ENCODE data around the gene ANKRD9.
A peak's percentile ranks its signal among the peaks of the same experiment; 100 is the strongest.

ANKRD9 gene

GRCh38 chr14:102508774-102509745 is 516 bp downstream of the ANKRD9 start:
- TF ChIP-seq, protein P1, sequence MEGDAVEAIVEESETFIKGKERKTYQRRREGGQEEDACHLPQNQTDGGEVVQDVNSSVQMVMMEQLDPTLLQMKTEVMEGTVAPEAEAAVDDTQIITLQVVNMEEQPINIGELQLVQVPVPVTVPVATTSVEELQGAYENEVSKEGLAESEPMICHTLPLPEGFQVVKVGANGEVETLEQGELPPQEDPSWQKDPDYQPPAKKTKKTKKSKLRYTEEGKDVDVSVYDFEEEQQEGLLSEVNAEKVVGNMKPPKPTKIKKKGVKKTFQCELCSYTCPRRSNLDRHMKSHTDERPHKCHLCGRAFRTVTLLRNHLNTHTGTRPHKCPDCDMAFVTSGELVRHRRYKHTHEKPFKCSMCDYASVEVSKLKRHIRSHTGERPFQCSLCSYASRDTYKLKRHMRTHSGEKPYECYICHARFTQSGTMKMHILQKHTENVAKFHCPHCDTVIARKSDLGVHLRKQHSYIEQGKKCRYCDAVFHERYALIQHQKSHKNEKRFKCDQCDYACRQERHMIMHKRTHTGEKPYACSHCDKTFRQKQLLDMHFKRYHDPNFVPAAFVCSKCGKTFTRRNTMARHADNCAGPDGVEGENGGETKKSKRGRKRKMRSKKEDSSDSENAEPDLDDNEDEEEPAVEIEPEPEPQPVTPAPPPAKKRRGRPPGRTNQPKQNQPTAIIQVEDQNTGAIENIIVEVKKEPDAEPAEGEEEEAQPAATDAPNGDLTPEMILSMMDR (IDR thresholded peaks at IDR 0.05; ENCODE audit: control insufficient read depth, insufficient read depth, low read depth, low read length, missing control alignments), result no peak
- no peak for DNase-seq (ENCODE audit: low read depth)
- peak overlapping the region; percentile 68 for H3K4me3 ChIP-seq (ENCODE audit: control insufficient read depth, low read depth, low read length)

- DNase-seq (ENCODE audit: low read depth), result no peak
- TF ChIP-seq, protein P1 (IDR thresholded peaks at IDR 0.05; ENCODE audit: control insufficient read depth, insufficient read depth, low read depth, low read length, missing control alignments), result no peak
- H3K4me3 ChIP-seq (ENCODE audit: control insufficient read depth, low read depth, low read length), result peak overlapping the region; percentile 68
Observed at GRCh38 chr14:102508410-102508773, 1.2 kb downstream of the ANKRD9 start.

DNA sequence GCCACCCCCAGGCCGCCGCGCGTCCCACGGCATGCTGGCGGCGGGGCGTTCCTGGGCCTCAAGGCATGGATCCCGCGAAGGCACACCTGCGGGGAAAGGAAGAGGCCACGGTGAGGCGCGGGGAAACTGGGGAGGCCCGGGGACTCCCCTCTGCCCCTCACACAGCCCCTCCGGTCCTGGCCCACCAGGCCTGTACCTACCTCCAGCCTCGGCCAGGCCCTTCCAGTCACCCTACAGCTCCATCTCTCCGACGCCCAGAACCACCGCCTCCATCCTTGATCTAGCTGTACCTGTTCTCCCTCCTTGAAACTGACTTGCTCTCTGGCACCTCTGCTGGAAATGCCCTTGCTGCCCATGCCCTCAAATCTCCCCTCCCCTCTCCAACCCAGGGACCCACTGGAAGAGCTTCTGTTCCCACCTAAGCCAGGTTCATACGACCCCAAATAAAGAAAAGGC is 1.7 kb downstream of the ANKRD9 start:
- no peak overlapping the region for H3K4me3 ChIP-seq (ENCODE audit: control insufficient read depth, low read depth, low read length)
- TF ChIP-seq, protein P1 (IDR thresholded peaks at IDR 0.05; ENCODE audit: control insufficient read depth, insufficient read depth, low read depth, low read length, missing control alignments), result no peak
- no peak for DNase-seq (ENCODE audit: low read depth)

DNA sequence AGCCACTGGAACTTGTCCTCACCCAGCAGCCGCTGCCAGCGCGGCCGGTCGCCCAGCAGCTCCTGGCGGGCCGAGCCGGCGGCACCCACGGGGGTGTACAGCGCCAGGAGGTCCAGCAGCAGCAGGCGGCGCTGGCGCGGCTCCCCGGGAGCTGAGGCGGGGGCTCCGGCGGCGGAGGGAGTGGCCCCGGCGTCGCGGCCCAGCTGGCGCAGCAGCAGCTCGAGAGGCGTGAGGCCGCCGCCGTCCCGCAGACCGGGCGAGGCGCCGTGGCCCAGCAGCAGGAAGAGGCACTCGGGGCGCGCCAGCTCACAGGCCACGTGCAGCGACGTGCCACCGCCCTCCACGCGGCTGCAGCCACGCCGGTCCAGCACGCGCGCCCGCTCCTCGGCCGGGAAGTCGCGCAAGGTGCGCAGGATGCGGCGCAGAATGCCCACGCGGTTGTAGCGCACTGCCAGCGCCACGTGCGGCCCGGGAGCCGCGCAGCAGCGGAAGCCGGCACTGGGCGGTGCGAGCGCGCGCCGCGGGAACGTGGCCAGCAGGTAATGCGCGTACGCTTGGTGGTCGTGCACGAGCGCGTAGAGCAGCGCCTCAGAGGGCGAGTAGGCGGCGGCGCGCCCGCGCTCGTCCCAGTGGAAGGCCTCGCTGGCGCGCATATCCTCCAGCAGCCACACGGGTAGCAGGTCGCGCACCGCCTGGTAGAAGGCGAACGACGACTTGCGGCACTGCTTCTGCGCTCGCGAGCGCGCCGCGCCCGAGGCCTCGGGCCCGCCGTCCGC is 2.3 kb downstream of the ANKRD9 start:
- TF ChIP-seq, protein P1 (IDR thresholded peaks at IDR 0.05; ENCODE audit: control insufficient read depth, insufficient read depth, low read depth, low read length, missing control alignments), result no peak
- no peak overlapping the region for H3K4me3 ChIP-seq (ENCODE audit: control insufficient read depth, low read depth, low read length)
- DNase-seq (ENCODE audit: low read depth), result no peak

- no peak overlapping the region for H3K4me3 ChIP-seq (ENCODE audit: control insufficient read depth, low read depth, low read length)
- no peak for DNase-seq (ENCODE audit: low read depth)
- TF ChIP-seq, protein P1 (IDR thresholded peaks at IDR 0.05; ENCODE audit: control insufficient read depth, insufficient read depth, low read depth, low read length, missing control alignments), result no peak
Observed at GRCh38 chr14:102506626-102506925, 3.0 kb downstream of the ANKRD9 start.

DNA sequence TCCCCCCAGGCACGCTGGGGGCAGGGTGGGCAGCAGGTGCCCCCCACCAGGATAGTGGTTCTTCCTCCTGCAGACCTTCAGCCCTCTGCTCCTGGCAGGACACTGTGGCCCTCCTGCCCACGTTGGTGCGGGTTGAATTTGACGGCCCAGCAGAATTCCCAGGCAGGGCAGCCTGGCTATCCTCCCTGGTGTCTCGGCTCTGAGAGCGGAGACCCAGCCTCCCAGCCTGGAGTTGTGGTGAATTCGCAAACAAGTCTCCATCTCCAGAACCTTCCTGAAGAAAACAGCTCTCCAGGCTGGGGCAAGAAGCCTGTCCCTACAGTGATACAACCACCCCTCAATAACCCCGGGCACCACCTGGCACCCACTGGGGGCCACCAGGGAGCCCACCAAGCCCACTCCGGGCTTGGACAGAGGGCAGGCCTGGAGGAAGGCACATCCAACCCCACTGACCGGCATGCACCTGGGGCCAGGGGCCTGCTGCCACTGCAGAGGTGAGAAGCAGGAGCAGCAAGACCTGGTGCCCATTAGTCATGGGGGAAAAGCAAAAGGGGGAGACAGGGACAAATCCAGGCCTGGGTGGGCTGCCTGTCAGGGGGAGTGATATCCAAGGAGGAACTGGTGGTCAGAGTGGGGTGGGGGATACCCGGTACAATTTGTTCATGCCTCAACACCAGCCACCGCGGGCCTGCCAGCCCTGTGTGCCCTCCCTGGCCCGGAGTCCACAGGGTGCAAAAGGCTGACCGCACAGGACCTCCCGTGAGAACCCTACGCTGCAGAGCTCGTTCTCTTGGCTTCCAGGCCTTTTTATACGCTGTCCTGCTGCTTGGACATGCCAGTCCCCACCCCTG is 3.6 kb downstream of the ANKRD9 start:
- TF ChIP-seq, protein P1 (IDR thresholded peaks at IDR 0.05; ENCODE audit: control insufficient read depth, insufficient read depth, low read depth, low read length, missing control alignments), result no peak
- DNase-seq (ENCODE audit: low read depth), result no peak

More for the DNA sequence above, 3.6 kb downstream of the ANKRD9 start:
- H3K4me3 ChIP-seq (ENCODE audit: control insufficient read depth, low read depth, low read length), result no peak overlapping the region
